ENCODE results near the gene RAB3C.

- TF ChIP-seq CTCF (IDR thresholded peaks at IDR 0.05 in 8 of 11, conservative IDR thresholded peaks at IDR 0.05 in 3 of 11): no peak
- TF ChIP-seq POLR2AphosphoS5 (IDR thresholded peaks at IDR 0.05): no peak
- no peak for TF ChIP-seq POLR2A (IDR thresholded peaks at IDR 0.05)
Measured at GRCh38 chr5:58715997-58716656, 133.3 kb downstream of the RAB3C start.

Data from spleen (tissue), 7 donors.